Hippocampal formation (tissue), 2 donors: Measurements from ENCODE around the gene CBFA2T2.
A peak's percentile ranks its signal among the peaks of the same experiment; 100 is the strongest.
"Not testable (repeated sequence)": the region's sequence is repeated elsewhere in the genome, so short reads cannot be mapped to it uniquely, and the experiment has no call there.

ENCODE experiments used
- DNase-seq, 2 donors: peaks; one replicate each; lab custom pipeline; 2025; lab: John Stamatoyannopoulos, UW

CBFA2T2 gene

GRCh38 chr20:33490023-33490933, at the start of gene CBFA2T2:
Gene CBFA2T2 (plus strand): TSS chr20:33490096. CDS start chr20:33490268, 172 bp downstream.
- DNase-seq: no peak

GRCh38 chr20:33440562-33440961, 49.3 kb upstream of the CBFA2T2 start:
- not testable (repeated sequence) for DNase-seq

- DNase-seq: no peak
These were observed 48.5 kb upstream of the CBFA2T2 start for GRCh38 chr20:33441142-33441955.

GRCh38 chr20:33442136-33443005, 47.5 kb upstream of the CBFA2T2 start:
- no peak for DNase-seq

- DNase-seq: no peak
These were observed 46.8 kb upstream of the CBFA2T2 start for GRCh38 chr20:33443006-33443511.

- DNase-seq: peak; percentile 57 to 83
These were observed 46.2 kb upstream of the CBFA2T2 start, which contains the start of gene SNTA1 for GRCh38 chr20:33443512-33444239. Gene SNTA1 (minus strand): TSS chr20:33443763. CDS start chr20:33443620, 143 bp downstream.

GRCh38 chr20:33444797-33445560, 44.9 kb upstream of the CBFA2T2 start:
- DNase-seq: no peak

- peak in 1 of 2 donors; percentile 62 for DNase-seq
These were observed 43.8 kb upstream of the CBFA2T2 start for GRCh38 chr20:33445881-33446625.

GRCh38 chr20:33450867-33451266, 39.0 kb upstream of the CBFA2T2 start:
- no peak for DNase-seq

- DNase-seq: peak; percentile 39 to 77
These were observed 32.8 kb upstream of the CBFA2T2 start for GRCh38 chr20:33456916-33457642.

GRCh38 chr20:33459599-33459998, 30.3 kb upstream of the CBFA2T2 start:
- DNase-seq: no peak

GRCh38 chr20:33460711-33461110, 29.2 kb upstream of the CBFA2T2 start:
- no peak for DNase-seq

- DNase-seq: no peak
These were observed 26.4 kb upstream of the CBFA2T2 start for GRCh38 chr20:33463332-33464101.

GRCh38 chr20:33464759-33465158, 25.1 kb upstream of the CBFA2T2 start:
- DNase-seq: not testable (repeated sequence)

- DNase-seq: peak; percentile 87 to 88
These were observed 24.2 kb upstream of the CBFA2T2 start for GRCh38 chr20:33465481-33466302.

GRCh38 chr20:33466303-33466646, 23.6 kb upstream of the CBFA2T2 start:
- DNase-seq: no peak

GRCh38 chr20:33470457-33470856, 19.4 kb upstream of the CBFA2T2 start:
- no peak for DNase-seq
